AG04450 (cell line): Measurements from ENCODE around the gene MIEN1. TPM values are rescaled to one million over a fixed set of nuclear protein-coding genes. Genes with fewer than 3 reads are reported as not detected.
"Not testable (repeated sequence)": the region's sequence is repeated elsewhere in the genome, so short reads cannot be mapped to it uniquely, and the experiment has no call there.

Experiments
- CTCF ChIA-PET: fragments of 300-600, 350-600 bp; formaldehyde crosslinking; extraction: SDS; loops from one replicate; lab custom pipeline; 2022; ENCODE audit warnings: antibody characterized with exemption, inconsistent platforms; lab: Charles Lee
- POLR2A ChIA-PET: fragments of 350-600 bp; formaldehyde crosslinking; extraction: SDS; loops from one replicate; lab custom pipeline; 2021; ENCODE audit warnings: antibody characterized with exemption, inconsistent platforms; lab: Yijun Ruan, JAX
- DNase-seq: peaks from one replicate; pipeline ENCODE4 v3.0.0-alpha.2; 2011; ENCODE audit warnings: low read depth, low spot score
- H3K27ac ChIP-seq: one replicate; pipeline ENCODE4 v1.5.1; 2012; ENCODE audit warnings: low read depth, low read length, control low read depth
- H3K27me3 ChIP-seq: one replicate; pipeline ENCODE4 v1.6.0; 2012; ENCODE audit warnings: low read length; ENCODE audit not compliant: control insufficient read depth, insufficient read depth
- H3K4me3 ChIP-seq: 2 replicates; pipeline ENCODE4 v1.5.1; 2011; ENCODE audit warnings: mild to moderate bottlenecking, low read depth, low read length, control low read depth
- H3K9me3 ChIP-seq: 2 replicates; pipeline ENCODE4 v1.5.1; 2012; ENCODE audit warnings: low read length; ENCODE audit not compliant: control insufficient read depth, insufficient read depth
- polyA plus RNA-seq: library from polyadenylated mRNA; depleted of rRNA; stranded (reverse); fragments of >200 nt; gene quantifications from 2 replicates; pipeline ENCODE4 v1.2.3, GENCODE V29; 2011
- TF ChIP-seq, protein P1 (sequence below): IDR thresholded peaks from 2 replicates; pipeline ENCODE4 v1.5.1; 2011; ENCODE audit warnings: low read depth, low read length, control low read depth, inconsistent platforms

The MIEN1 gene
- polyA plus RNA-seq, 1 experiment: 31.9 TPM

GRCh38 chr17:39752241-39752881, 22.0 kb upstream of the MIEN1 start:
- TF ChIP-seq, protein P1, sequence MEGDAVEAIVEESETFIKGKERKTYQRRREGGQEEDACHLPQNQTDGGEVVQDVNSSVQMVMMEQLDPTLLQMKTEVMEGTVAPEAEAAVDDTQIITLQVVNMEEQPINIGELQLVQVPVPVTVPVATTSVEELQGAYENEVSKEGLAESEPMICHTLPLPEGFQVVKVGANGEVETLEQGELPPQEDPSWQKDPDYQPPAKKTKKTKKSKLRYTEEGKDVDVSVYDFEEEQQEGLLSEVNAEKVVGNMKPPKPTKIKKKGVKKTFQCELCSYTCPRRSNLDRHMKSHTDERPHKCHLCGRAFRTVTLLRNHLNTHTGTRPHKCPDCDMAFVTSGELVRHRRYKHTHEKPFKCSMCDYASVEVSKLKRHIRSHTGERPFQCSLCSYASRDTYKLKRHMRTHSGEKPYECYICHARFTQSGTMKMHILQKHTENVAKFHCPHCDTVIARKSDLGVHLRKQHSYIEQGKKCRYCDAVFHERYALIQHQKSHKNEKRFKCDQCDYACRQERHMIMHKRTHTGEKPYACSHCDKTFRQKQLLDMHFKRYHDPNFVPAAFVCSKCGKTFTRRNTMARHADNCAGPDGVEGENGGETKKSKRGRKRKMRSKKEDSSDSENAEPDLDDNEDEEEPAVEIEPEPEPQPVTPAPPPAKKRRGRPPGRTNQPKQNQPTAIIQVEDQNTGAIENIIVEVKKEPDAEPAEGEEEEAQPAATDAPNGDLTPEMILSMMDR: no peak
- DNase-seq: no peak

DNA sequence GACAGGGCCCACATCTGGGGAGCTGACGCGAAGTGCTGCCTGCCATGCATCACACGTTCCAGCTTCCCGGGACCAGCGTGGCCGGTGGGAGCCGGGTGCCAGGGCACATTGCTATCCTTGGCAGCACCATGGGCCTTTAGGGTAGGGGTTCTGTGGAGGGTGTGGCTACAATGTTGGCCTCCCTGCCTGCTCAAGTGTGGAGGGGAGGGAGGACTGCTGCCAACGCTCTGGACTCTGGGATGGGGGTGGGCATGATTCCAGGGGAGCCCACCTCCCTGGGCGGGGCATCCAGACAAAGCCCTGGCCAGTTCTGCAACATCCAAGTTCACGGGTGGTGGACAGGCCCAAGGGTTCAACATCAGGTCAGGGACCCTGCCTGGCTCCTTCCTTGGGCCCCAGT, 21.3 kb upstream of the MIEN1 start:
- CTCF ChIA-PET: interaction anchor here (0.8 to 1.9 kb wide), 2 partner anchors 128 to 130 kb away, joined by 3 to 14 read pairs; no protein-coding TSS in a partner anchor
- DNase-seq: no peak
- TF ChIP-seq, protein P1: no peak
- H3K4me3 ChIP-seq: no peak overlapping the region
- POLR2A ChIA-PET: interaction anchor here (0.6 kb wide), 1 partner anchor 25 kb away, joined by 11 read pairs; no protein-coding TSS in a partner anchor
- H3K27me3 ChIP-seq: peaks cover 14% of the 10 kb centered on the region
- H3K27ac ChIP-seq: no peak overlapping the region
- no peaks in the 10 kb centered on the region for H3K9me3 ChIP-seq

More at GRCh38 chr17:39752241-39752881, 22.0 kb upstream of the MIEN1 start:
- CTCF ChIA-PET: interaction anchor here (0.8 to 1.9 kb wide), 3 partner anchors 118 to 130 kb away, joined by 3 to 14 read pairs (median 3); no protein-coding TSS in a partner anchor
- POLR2A ChIA-PET: interaction anchor here (0.6 kb wide), 1 partner anchor 24 kb away, joined by 11 read pairs; no protein-coding TSS in a partner anchor
- Histone ChIP-seq H3K4me3 (no peak overlapping the region), H3K27ac (no peak overlapping the region), H3K27me3 (peaks cover 14% of the 10 kb centered on the region), H3K9me3 (no peaks in the 10 kb centered on the region)

- TF ChIP-seq, protein P1: no peak
- DNase-seq: no peak
- Histone ChIP-seq H3K27me3 (peaks cover 11% of the 10 kb centered on the region), H3K4me3 (no peak overlapping the region), H3K9me3 (no peaks in the 10 kb centered on the region), H3K27ac (no peak overlapping the region)
- ChIA-PET POLR2A (no interaction called here), CTCF (no interaction called here)
Measured at GRCh38 chr17:39751016-39751543, 20.7 kb upstream of the MIEN1 start.

- DNase-seq: no peak
- ChIA-PET CTCF (interaction anchor here (1.6 to 1.9 kb wide), 2 partner anchors 128 to 203 kb away, joined by 4 to 5 read pairs; no protein-coding TSS in a partner anchor), POLR2A (no interaction called here)
- TF ChIP-seq, protein P1: no peak
- Histone ChIP-seq H3K27me3 (peaks cover 11% of the 10 kb centered on the region), H3K4me3 (no peak overlapping the region), H3K9me3 (no peaks in the 10 kb centered on the region), H3K27ac (no peak overlapping the region)
Measured at GRCh38 chr17:39750131-39751015, 20.0 kb upstream of the MIEN1 start.

DNA sequence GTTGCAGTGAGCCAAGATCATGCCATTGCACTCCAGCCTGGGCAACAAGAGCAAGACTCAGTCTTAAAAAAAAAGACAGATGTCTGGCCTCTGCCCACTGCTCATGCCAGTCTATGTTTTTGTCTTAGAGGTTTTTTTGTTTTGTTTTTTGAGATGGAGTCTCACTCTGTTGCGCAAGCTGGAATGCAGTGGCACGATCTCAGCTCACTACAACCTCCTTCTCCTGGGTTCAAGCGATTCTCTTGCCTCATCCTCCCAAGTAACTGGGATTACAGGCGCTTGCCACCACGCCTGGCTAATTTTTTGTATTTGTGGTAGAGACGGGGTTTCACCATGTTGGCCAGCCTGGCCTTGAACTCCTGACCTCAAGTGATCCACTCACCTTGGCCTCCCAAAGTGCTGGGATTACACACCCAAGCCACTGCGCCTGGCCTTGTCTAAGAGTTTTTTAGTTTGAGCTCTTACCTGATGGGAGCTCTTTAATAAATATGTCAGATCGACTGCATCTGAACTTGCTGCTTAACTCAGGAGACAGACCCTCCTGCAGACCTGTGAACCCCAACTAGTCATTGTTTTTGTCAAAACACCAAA, 18.2 kb upstream of the MIEN1 start:
- POLR2A ChIA-PET, DNase-seq, H3K4me3 ChIP-seq, H3K9me3 ChIP-seq, H3K27ac ChIP-seq: not testable (repeated sequence)
- CTCF ChIA-PET: interaction anchor here (1.0 to 1.6 kb wide), 2 partner anchors 125 to 127 kb away, joined by 3 to 5 read pairs; no protein-coding TSS in a partner anchor
- H3K27me3 ChIP-seq: peaks cover 18% of the 10 kb centered on the region
